ENCODE results near the gene CTNNBIP1.

Gene CTNNBIP1

DNA sequence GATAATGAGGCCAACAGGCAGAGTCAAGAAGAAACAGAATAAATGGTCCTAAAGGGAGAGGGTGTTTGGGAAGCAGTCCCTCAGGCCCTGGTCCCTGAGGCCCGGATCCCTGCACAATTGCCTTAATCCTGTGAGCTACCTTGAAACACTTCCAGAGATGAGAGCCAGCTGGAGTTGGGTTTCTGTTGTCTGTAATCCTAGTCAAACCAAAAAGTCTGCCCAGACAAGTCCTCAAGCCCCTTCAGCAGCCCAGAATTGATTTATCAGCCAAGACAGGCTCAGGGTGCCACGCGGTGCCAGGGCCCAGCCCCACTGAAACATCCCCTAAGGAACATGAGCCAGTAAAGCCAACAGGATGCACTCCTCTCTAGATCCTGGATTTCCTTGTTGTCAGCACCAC lies 69.9 kb downstream of the CTNNBIP1 start:
- H3K27me3 ChIP-seq (replicated peaks; ENCODE audit: control insufficient read depth, insufficient read depth, low read length): peaks cover 18% of the 10 kb centered on the region
- no peaks in the 10 kb centered on the region for H3K9me3 ChIP-seq (ENCODE audit: control insufficient read depth, low read length)
- H3K36me3 ChIP-seq (ENCODE audit: control insufficient read depth, insufficient read depth, low read length, severe bottlenecking): no peaks in the 10 kb centered on the region
- H3K9ac ChIP-seq (ENCODE audit: low read length): no peak overlapping the region
- peaks cover 6% of the 10 kb centered on the region for H3K4me1 ChIP-seq (ENCODE audit: control insufficient read depth, insufficient read depth, low read length)
- no peak overlapping the region for H3K4me3 ChIP-seq (ENCODE audit: low read length)
- DNase-seq (ENCODE audit: low read depth): no peak

DNA sequence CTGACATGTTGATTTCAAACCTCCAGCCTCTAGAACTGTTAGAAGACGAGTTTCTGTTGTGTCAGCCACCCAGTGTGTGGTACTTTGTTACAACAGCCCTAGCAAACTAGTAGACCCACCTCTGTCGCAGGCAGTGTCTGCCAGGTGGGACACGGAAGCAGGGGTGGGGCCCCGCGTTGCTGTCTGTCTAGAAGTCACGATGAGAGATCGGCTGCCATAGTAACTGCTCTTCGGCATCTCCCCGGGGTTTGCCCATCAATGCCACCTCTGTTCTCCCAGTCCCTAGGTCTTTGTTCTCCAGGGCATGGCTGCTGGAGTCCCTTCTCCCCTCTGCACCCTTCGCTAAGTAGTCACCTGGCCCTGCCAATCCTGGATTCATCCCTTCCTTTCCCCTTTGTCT lies 71.1 kb downstream of the CTNNBIP1 start:
- H3K27me3 ChIP-seq (replicated peaks; ENCODE audit: control insufficient read depth, insufficient read depth, low read length): peaks cover 18% of the 10 kb centered on the region
- no peaks in the 10 kb centered on the region for H3K36me3 ChIP-seq (ENCODE audit: control insufficient read depth, insufficient read depth, low read length, severe bottlenecking)
- peaks cover 6% of the 10 kb centered on the region for H3K4me1 ChIP-seq (ENCODE audit: control insufficient read depth, insufficient read depth, low read length)
- DNase-seq (ENCODE audit: low read depth): no peak
- no peak overlapping the region for H3K9ac ChIP-seq (ENCODE audit: low read length)
- no peak overlapping the region for H3K4me3 ChIP-seq (ENCODE audit: low read length)
- H3K9me3 ChIP-seq (ENCODE audit: control insufficient read depth, low read length): no peaks in the 10 kb centered on the region

DNA sequence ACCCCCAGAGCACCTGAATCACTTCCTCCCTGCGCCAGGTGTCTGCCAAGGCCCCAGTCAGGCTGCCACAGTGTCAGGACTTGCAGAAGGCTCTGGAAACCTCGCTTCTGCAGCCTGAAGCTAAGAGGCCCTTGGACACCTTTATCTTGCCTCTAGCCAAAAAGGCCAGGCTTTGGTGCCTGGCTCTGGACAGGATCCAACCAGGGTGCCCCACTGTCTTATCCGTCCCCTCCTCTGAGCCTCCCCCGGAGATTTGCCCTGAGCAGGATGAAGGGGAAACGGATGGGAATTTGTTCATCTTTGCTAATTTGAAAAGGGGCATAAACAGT lies 73.5 kb downstream of the CTNNBIP1 start:
- no peaks in the 10 kb centered on the region for H3K9me3 ChIP-seq (ENCODE audit: control insufficient read depth, low read length)
- peaks cover 14% of the 10 kb centered on the region for H3K27me3 ChIP-seq (replicated peaks; ENCODE audit: control insufficient read depth, insufficient read depth, low read length)
- no peak for DNase-seq (ENCODE audit: low read depth)
- no peaks in the 10 kb centered on the region for H3K36me3 ChIP-seq (ENCODE audit: control insufficient read depth, insufficient read depth, low read length, severe bottlenecking)
- H3K4me1 ChIP-seq (ENCODE audit: control insufficient read depth, insufficient read depth, low read length): peaks cover 6% of the 10 kb centered on the region
- H3K9ac ChIP-seq (ENCODE audit: low read length): no peak overlapping the region
- H3K4me3 ChIP-seq (ENCODE audit: low read length): no peak overlapping the region

DNA sequence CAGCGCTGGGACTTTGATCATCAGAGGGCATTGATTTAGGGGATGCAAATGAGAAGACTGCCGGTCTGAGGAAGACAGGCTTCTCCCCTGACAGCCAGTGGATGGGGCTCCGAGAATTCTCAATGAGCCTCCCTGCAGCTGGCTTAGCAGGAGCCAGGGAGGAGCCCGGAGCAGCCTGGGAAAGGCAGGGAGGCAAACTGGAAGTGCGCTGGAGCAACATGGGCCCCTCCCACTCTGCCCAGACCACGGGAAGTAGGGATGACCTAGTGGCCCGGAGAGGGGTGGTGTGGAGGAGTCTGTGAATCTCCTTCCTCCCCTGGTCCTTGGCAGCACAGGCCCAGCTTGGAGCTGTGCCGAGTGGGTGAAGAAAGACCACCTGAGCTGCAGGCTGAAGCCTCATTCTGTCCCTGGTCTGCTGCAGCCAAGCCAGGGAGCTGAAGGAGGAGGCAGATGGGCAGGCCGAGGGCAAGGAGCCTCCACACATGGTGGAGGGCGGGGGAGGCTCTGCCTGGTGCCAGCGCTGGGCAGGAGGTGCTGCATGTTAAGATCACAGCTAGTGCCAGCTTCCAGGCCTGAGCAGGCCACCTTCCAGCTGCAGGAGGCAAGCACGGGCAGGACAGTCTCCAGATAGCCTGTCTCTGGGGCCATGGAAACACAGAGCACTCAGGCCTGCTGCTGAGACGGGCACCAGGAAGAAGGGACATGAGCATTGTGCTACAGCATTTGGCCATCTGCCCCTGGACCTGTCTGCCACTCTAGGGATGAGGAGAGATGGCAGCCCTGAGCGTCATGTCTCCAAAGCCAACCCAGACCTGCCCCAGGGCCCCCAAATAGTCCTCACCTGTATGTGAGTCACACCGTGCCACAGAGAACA lies 74.1 kb downstream of the CTNNBIP1 start:
- Histone ChIP-seq H3K4me1 (ENCODE audit: control insufficient read depth, insufficient read depth, low read length) (peaks cover 6% of the 10 kb centered on the region), H3K9me3 (ENCODE audit: control insufficient read depth, low read length) (no peaks in the 10 kb centered on the region), H3K9ac (ENCODE audit: low read length) (no peak overlapping the region), H3K4me3 (ENCODE audit: low read length) (no peak overlapping the region), H3K27me3 (replicated peaks; ENCODE audit: control insufficient read depth, insufficient read depth, low read length) (peaks cover 8% of the 10 kb centered on the region), H3K36me3 (ENCODE audit: control insufficient read depth, insufficient read depth, low read length, severe bottlenecking) (no peaks in the 10 kb centered on the region)
- DNase-seq (ENCODE audit: low read depth): peak; percentile 15

DNA sequence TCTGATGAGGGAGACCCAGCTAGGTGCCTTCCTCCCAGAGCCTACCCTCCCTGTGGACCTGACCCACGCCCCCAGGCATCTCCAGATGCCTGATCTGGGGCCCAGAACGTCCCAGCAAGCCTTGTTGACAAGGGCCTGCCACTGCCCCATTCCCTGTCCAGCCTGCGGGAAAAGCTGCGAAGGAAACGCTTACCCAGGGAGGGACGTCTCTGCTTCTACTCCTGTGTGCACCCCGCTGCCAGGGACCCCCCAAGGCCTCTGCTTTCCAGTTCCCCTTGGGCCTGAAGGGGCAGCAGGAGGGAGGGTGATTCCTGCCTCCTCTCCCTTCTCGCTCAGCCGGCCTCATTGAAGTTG lies 74.7 kb downstream of the CTNNBIP1 start:
- Histone ChIP-seq H3K36me3 (ENCODE audit: control insufficient read depth, insufficient read depth, low read length, severe bottlenecking) (no peaks in the 10 kb centered on the region), H3K9ac (ENCODE audit: low read length) (no peak overlapping the region), H3K27me3 (replicated peaks; ENCODE audit: control insufficient read depth, insufficient read depth, low read length) (peaks cover 7% of the 10 kb centered on the region), H3K4me3 (ENCODE audit: low read length) (no peak overlapping the region), H3K4me1 (ENCODE audit: control insufficient read depth, insufficient read depth, low read length) (peaks cover 6% of the 10 kb centered on the region), H3K9me3 (ENCODE audit: control insufficient read depth, low read length) (no peaks in the 10 kb centered on the region)
- no peak for DNase-seq (ENCODE audit: low read depth)

DNA sequence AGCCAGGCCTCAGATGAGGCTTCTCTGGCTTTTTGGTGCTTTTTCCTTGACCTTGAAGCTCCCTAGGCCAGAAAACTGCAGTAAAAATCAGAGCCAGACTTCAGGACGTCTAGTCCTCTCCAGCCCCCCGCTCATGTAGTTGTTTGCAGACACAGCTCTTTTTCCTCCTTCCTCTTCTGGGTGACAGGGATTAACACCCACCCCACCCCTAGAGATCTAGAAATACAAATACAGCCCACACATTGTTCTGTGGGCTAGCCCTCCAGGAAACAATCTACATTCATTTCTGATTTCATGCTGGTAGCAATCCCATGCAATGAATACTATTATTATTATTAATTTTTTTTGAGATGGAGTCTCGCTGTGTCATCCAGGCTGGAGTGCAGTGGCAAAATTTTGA lies 76.4 kb downstream of the CTNNBIP1 start:
- peaks cover 2% of the 10 kb centered on the region for H3K27me3 ChIP-seq (replicated peaks; ENCODE audit: control insufficient read depth, insufficient read depth, low read length)
- H3K4me1 ChIP-seq (ENCODE audit: control insufficient read depth, insufficient read depth, low read length): peaks cover 6% of the 10 kb centered on the region

DNA sequence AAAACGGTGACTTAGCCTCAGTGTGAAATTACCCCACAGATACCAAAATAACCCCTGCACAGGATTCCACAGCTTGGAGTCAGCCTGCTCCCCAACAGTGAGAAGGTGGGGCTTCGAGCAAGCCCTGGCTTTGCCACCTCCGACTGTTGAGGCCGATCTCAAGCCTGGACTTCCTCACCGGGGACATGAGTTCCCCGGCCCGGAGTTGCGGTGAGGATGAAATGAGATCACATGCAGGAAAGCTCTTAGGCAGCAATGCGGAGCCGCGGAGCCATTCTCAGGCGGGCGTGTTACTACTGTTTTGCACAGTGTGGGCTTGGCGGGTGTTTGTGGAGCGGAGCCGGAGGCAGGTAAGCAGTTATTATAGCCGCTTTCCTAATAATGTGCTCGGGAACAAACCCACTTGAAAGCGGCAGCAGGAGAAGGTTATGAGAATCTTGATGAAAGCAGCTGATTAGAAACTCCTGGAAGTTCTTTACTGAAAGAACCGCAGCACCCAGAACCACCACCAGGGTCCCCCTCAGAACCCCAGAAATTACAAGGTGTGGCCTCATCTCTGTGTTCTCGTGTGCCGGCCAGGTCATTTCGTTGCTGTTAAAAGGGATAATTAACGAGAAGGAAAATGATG lies 82.4 kb downstream of the CTNNBIP1 start:
- H3K4me3 ChIP-seq (ENCODE audit: low read length): no peak overlapping the region
- no peak overlapping the region for H3K9ac ChIP-seq (ENCODE audit: low read length)
- H3K4me1 ChIP-seq (ENCODE audit: control insufficient read depth, insufficient read depth, low read length): peaks cover 4% of the 10 kb centered on the region
- no peaks in the 10 kb centered on the region for H3K27me3 ChIP-seq (replicated peaks; ENCODE audit: control insufficient read depth, insufficient read depth, low read length)
- H3K9me3 ChIP-seq (ENCODE audit: control insufficient read depth, low read length): no peaks in the 10 kb centered on the region
- H3K36me3 ChIP-seq (ENCODE audit: control insufficient read depth, insufficient read depth, low read length, severe bottlenecking): no peaks in the 10 kb centered on the region
- no peak for DNase-seq (ENCODE audit: low read depth)

More for the DNA sequence above, 76.4 kb downstream of the CTNNBIP1 start:
- no peaks in the 10 kb centered on the region for H3K36me3 ChIP-seq (ENCODE audit: control insufficient read depth, insufficient read depth, low read length, severe bottlenecking)
- no peak overlapping the region for H3K4me3 ChIP-seq (ENCODE audit: low read length)
- no peak for DNase-seq (ENCODE audit: low read depth)
- no peak overlapping the region for H3K9ac ChIP-seq (ENCODE audit: low read length)
- H3K9me3 ChIP-seq (ENCODE audit: control insufficient read depth, low read length): no peaks in the 10 kb centered on the region

DNA sequence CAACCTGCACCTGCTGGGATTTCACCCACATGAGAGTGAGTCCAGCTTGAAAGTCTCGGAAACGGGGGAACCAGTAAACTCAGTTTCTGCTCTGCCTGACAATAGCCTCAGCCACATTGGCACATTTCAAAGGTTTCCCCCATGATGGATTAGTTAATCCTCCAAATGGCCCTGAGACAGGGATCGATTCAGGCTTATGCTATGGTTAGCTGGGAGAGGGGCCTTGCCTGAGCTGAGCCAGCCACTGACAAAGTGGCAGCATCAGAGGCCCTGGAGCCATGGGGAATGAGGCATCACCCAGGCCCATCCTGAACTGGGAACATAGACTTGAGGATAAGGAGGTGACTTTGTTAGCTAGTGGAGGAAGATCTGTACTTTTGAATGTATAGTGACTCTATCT lies 83.5 kb downstream of the CTNNBIP1 start:
- DNase-seq (ENCODE audit: low read depth): no peak
- Histone ChIP-seq H3K9ac (ENCODE audit: low read length) (no peak overlapping the region), H3K27me3 (replicated peaks; ENCODE audit: control insufficient read depth, insufficient read depth, low read length) (no peaks in the 10 kb centered on the region), H3K36me3 (ENCODE audit: control insufficient read depth, insufficient read depth, low read length, severe bottlenecking) (no peaks in the 10 kb centered on the region), H3K4me3 (ENCODE audit: low read length) (no peak overlapping the region), H3K4me1 (ENCODE audit: control insufficient read depth, insufficient read depth, low read length) (peaks cover 14% of the 10 kb centered on the region), H3K9me3 (ENCODE audit: control insufficient read depth, low read length) (no peaks in the 10 kb centered on the region)

DNA sequence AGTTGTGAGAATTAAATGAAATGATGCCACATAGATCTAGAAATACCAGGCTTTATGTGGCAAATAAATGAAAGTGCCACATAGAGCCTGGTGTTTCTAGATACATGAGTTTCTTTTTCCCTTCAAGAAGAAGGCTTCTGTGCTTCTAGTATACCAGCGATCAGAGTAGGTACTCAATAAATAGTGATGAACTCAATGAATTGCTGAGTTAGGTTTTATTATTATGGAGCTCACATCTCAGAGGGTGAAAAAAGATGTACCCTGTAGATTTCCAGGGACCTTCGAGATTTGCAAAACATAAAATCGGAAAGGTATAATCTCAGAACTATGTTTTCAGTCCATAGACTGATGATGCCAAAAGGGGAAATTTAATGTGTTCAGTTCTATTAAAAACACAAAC lies 84.0 kb downstream of the CTNNBIP1 start:
- no peak overlapping the region for H3K9ac ChIP-seq (ENCODE audit: low read length)
- no peak for DNase-seq (ENCODE audit: low read depth)
- peaks cover 14% of the 10 kb centered on the region for H3K4me1 ChIP-seq (ENCODE audit: control insufficient read depth, insufficient read depth, low read length)
- H3K36me3 ChIP-seq (ENCODE audit: control insufficient read depth, insufficient read depth, low read length, severe bottlenecking): no peaks in the 10 kb centered on the region
- no peak overlapping the region for H3K4me3 ChIP-seq (ENCODE audit: low read length)
- H3K9me3 ChIP-seq (ENCODE audit: control insufficient read depth, low read length): no peaks in the 10 kb centered on the region
- no peaks in the 10 kb centered on the region for H3K27me3 ChIP-seq (replicated peaks; ENCODE audit: control insufficient read depth, insufficient read depth, low read length)

DNA sequence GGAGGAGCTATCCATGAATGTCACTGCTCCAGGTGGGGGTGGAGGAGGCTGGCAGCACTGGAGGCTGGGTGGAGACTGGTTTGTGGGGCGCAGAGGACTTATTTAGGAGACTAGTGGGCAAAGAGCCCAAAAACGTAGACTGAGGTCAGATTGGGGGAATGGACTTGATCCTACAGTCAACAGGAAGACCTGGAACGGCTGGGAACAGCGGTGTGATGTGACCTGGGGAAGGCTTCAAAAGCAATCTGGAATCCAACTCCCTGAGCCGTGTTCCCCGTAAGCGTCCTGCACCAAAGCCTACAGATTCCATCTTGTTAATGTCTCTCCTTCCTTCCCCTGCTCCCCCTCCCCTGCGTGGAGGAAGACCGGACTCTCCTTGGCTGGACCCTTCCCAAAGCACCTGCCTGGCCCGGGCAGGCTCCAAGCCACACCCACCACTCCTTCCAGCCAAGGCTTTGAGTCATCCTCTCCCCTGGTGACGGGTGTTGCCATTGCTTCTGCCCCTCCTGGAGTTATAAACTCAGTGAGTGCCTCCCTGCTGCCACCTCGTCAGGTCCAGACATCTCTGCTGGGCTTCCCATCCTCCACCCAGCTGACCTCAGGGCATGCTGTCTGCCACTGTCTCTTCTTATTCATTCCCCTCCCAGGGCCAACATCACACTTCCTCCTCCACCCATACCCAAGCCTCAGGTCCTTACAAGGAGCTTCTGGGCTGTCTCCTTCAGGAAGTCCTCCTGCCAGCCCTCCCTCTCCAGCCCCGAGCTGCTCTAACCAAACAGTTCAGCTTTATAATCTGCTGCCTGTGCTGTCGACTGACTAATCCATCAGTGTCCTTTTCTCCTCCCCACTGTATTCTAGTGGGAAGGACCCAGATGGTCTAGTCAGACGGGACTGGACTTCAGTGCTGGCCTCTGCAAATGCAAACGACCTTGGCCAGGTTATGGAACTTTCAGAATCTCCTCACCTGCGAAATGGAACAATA lies 84.7 kb downstream of the CTNNBIP1 start:
- Histone ChIP-seq H3K9me3 (ENCODE audit: control insufficient read depth, low read length) (no peaks in the 10 kb centered on the region), H3K4me3 (ENCODE audit: low read length) (no peak overlapping the region), H3K27me3 (replicated peaks; ENCODE audit: control insufficient read depth, insufficient read depth, low read length) (no peaks in the 10 kb centered on the region), H3K36me3 (ENCODE audit: control insufficient read depth, insufficient read depth, low read length, severe bottlenecking) (no peaks in the 10 kb centered on the region), H3K9ac (ENCODE audit: low read length) (no peak overlapping the region), H3K4me1 (ENCODE audit: control insufficient read depth, insufficient read depth, low read length) (peaks cover 14% of the 10 kb centered on the region)
- peak; percentile 65 for DNase-seq (ENCODE audit: low read depth)

DNA sequence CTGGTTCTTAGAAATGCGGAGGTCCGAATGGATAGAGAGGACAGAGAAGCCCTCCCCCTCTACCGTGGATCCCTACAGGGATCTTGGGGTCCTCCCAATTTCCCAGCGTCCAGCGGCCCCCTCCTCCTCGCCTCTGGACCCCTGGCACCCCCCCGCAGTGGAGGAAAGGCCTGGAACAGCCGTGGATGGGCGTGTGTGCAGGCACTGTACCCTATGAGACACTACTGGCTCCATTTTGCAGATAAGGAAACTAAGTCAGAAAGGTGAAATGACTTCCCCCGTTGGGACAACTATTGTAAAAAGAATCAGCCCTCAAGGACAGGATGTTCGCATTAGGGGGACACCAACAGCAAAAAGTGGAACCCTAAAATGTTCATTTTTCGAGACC lies 85.4 kb downstream of the CTNNBIP1 start:
- Histone ChIP-seq H3K9me3 (ENCODE audit: control insufficient read depth, low read length) (no peaks in the 10 kb centered on the region), H3K4me1 (ENCODE audit: control insufficient read depth, insufficient read depth, low read length) (peaks cover 14% of the 10 kb centered on the region), H3K9ac (ENCODE audit: low read length) (no peak overlapping the region), H3K27me3 (replicated peaks; ENCODE audit: control insufficient read depth, insufficient read depth, low read length) (no peaks in the 10 kb centered on the region), H3K4me3 (ENCODE audit: low read length) (peak overlapping the region; percentile 81), H3K36me3 (ENCODE audit: control insufficient read depth, insufficient read depth, low read length, severe bottlenecking) (no peaks in the 10 kb centered on the region)
- no peak for DNase-seq (ENCODE audit: low read depth)
